NCI-H1105 (cell line): Measurements from ENCODE around the gene INCA1.

Experiments used
- DNase-seq: peaks from one replicate; lab custom pipeline; 2025; lab: John Stamatoyannopoulos, UW

INCA1 gene

GRCh38 chr17:4971826-4972225, 25.5 kb downstream of the INCA1 start:
- no peak for DNase-seq

- DNase-seq = no peak
Measured at GRCh38 chr17:4970273-4970672, 27.0 kb downstream of the INCA1 start.

- no peak for DNase-seq
Measured at GRCh38 chr17:4969551-4970173, 27.7 kb downstream of the INCA1 start.

- no peak for DNase-seq
Measured at GRCh38 chr17:4969047-4969550, 28.2 kb downstream of the INCA1 start.

- peak; percentile 38 for DNase-seq
Measured at GRCh38 chr17:4968486-4969046, 28.8 kb downstream of the INCA1 start.

- DNase-seq = peak; percentile 96
Measured at GRCh38 chr17:4967539-4968485, 29.5 kb downstream of the INCA1 start, which contains the start of gene SPAG7. Gene SPAG7, minus strand, starts transcription at chr17:4967817. Its CDS starts 13 bp downstream, at chr17:4967804.

GRCh38 chr17:4966844-4967538, 30.3 kb downstream of the INCA1 start:
- peak; percentile 99 for DNase-seq

- no peak for DNase-seq
Measured at GRCh38 chr17:4965311-4965986, 31.9 kb downstream of the INCA1 start.

- no peak for DNase-seq
Measured at GRCh38 chr17:4960279-4960922, 36.9 kb downstream of the INCA1 start.

- DNase-seq = no peak
Measured at GRCh38 chr17:4959261-4959965, 37.9 kb downstream of the INCA1 start.

- no peak for DNase-seq
Measured at GRCh38 chr17:4958102-4958501, 39.2 kb downstream of the INCA1 start.

- DNase-seq = no peak
Measured at GRCh38 chr17:4956493-4957061, 40.7 kb downstream of the INCA1 start.

GRCh38 chr17:4955091-4955490, 42.2 kb downstream of the INCA1 start:
- no peak for DNase-seq

- DNase-seq = no peak
Measured at GRCh38 chr17:4953451-4953961, 43.8 kb downstream of the INCA1 start.

GRCh38 chr17:4951486-4951885, 45.8 kb downstream of the INCA1 start:
- DNase-seq = no peak

GRCh38 chr17:4950746-4951204, 46.5 kb downstream of the INCA1 start, which contains the start of gene ENO3:
Gene ENO3, plus strand, starts transcription at chr17:4951119. Its CDS starts 711 bp downstream, at chr17:4951830.
- DNase-seq = peak; percentile 57

- DNase-seq = peak; percentile 30
Measured at GRCh38 chr17:4950075-4950745, 47.1 kb downstream of the INCA1 start.

GRCh38 chr17:4949321-4950074, 47.8 kb downstream of the INCA1 start:
- peak; percentile 71 for DNase-seq
